ENCODE results near the gene NPPA. TPM values are rescaled to one million over a fixed set of nuclear protein-coding genes. Genes with fewer than 3 reads are reported as not detected.

Gene NPPA
- total RNA-seq, 1 experiment from 2014 or later: not detected

GRCh38 chr1:11880181-11880575, 32.6 kb upstream of the NPPA start:
- no peaks in the 10 kb centered on the region for H3K9me3 Mint-ChIP-seq (ENCODE audit: unreplicated experiment)
- CTCF ChIA-PET: no interaction called here
- intact Hi-C loops (cut with micrococcal nuclease; ENCODE audit: unreplicated experiment): no loop called here
- Histone ChIP-seq H3K9me3 (no peaks in the 10 kb centered on the region), H3K4me3 (ENCODE audit: low read depth, low read length) (no peak overlapping the region), H3K36me3 (ENCODE audit: control insufficient read depth, insufficient read depth, low read length) (no peaks in the 10 kb centered on the region), H3K4me1 (peaks cover 7% of the 10 kb centered on the region), H3K27me3 (replicated peaks; ENCODE audit: control insufficient read depth, insufficient read depth, low read length) (no peaks in the 10 kb centered on the region)
- H3K4me3 Mint-ChIP-seq (ENCODE audit: unreplicated experiment): no peak overlapping the region
- BruUV-seq (replicated peaks): no TSS peak
- H3K27ac Mint-ChIP-seq (ENCODE audit: unreplicated experiment): no peak overlapping the region
- peaks cover 7% of the 10 kb centered on the region for H3K4me1 Mint-ChIP-seq (ENCODE audit: low read depth, unreplicated experiment)
- POLR2A ChIA-PET: interaction anchor here (1.1 kb wide), 1 partner anchor 30 kb away, joined by 4 read pairs; no protein-coding TSS in a partner anchor
- no peak for DNase-seq
- no peaks in the 10 kb centered on the region for H3K36me3 Mint-ChIP-seq (ENCODE audit: insufficient read depth, unreplicated experiment)
- H3K27me3 Mint-ChIP-seq (ENCODE audit: insufficient read depth, unreplicated experiment): no peaks in the 10 kb centered on the region
- no peak for TF ChIP-seq CTCF (IDR thresholded peaks at IDR 0.05; ENCODE audit: insufficient read depth in 1 of 2, low read depth in 1 of 2, low read length in 1 of 2, severe bottlenecking in 1 of 2, unreplicated experiment in 1 of 2)

- ChIA-PET CTCF (no interaction called here), POLR2A (interaction anchor here (1.1 kb wide), 1 partner anchor 31 kb away, joined by 4 read pairs; no protein-coding TSS in a partner anchor)
- peaks cover 7% of the 10 kb centered on the region for H3K4me1 ChIP-seq
- no peak overlapping the region for H3K4me3 ChIP-seq (ENCODE audit: low read depth, low read length)
- Mint-ChIP-seq H3K36me3 (ENCODE audit: insufficient read depth, unreplicated experiment) (no peaks in the 10 kb centered on the region), H3K4me1 (ENCODE audit: low read depth, unreplicated experiment) (peaks cover 7% of the 10 kb centered on the region), H3K4me3 (ENCODE audit: unreplicated experiment) (no peak overlapping the region), H3K27me3 (ENCODE audit: insufficient read depth, unreplicated experiment) (no peaks in the 10 kb centered on the region), H3K9me3 (ENCODE audit: unreplicated experiment) (no peaks in the 10 kb centered on the region), H3K27ac (ENCODE audit: unreplicated experiment) (no peak overlapping the region)
- intact Hi-C loops (cut with micrococcal nuclease; ENCODE audit: unreplicated experiment): no loop called here
- TF ChIP-seq CTCF (IDR thresholded peaks at IDR 0.05; ENCODE audit: insufficient read depth in 1 of 2, low read depth in 1 of 2, low read length in 1 of 2, severe bottlenecking in 1 of 2, unreplicated experiment in 1 of 2): no peak
- no peaks in the 10 kb centered on the region for H3K27me3 ChIP-seq (replicated peaks; ENCODE audit: control insufficient read depth, insufficient read depth, low read length)
- BruUV-seq (replicated peaks): no TSS peak
- H3K9me3 ChIP-seq: no peaks in the 10 kb centered on the region
- no peaks in the 10 kb centered on the region for H3K36me3 ChIP-seq (ENCODE audit: control insufficient read depth, insufficient read depth, low read length)
- no peak for DNase-seq
These were observed 32.0 kb upstream of the NPPA start for GRCh38 chr1:11879311-11880180.

GRCh38 chr1:11878891-11879190, 31.3 kb upstream of the NPPA start:
- no peaks in the 10 kb centered on the region for H3K9me3 Mint-ChIP-seq (ENCODE audit: unreplicated experiment)
- no peak for TF ChIP-seq CTCF (IDR thresholded peaks at IDR 0.05; ENCODE audit: insufficient read depth in 1 of 2, low read depth in 1 of 2, low read length in 1 of 2, severe bottlenecking in 1 of 2, unreplicated experiment in 1 of 2)
- H3K4me1 Mint-ChIP-seq (ENCODE audit: low read depth, unreplicated experiment): peaks cover 7% of the 10 kb centered on the region
- no peak overlapping the region for H3K27ac Mint-ChIP-seq (ENCODE audit: unreplicated experiment)
- H3K4me1 ChIP-seq: peaks cover 7% of the 10 kb centered on the region
- no peak for DNase-seq
- H3K36me3 Mint-ChIP-seq (ENCODE audit: insufficient read depth, unreplicated experiment): no peaks in the 10 kb centered on the region
- no peaks in the 10 kb centered on the region for H3K27me3 ChIP-seq (replicated peaks; ENCODE audit: control insufficient read depth, insufficient read depth, low read length)
- H3K27me3 Mint-ChIP-seq (ENCODE audit: insufficient read depth, unreplicated experiment): no peaks in the 10 kb centered on the region
- POLR2A ChIA-PET: no interaction called here
- BruUV-seq (replicated peaks): no TSS peak
- intact Hi-C loops (cut with micrococcal nuclease; ENCODE audit: unreplicated experiment): no loop called here
- H3K36me3 ChIP-seq (ENCODE audit: control insufficient read depth, insufficient read depth, low read length): no peaks in the 10 kb centered on the region
- H3K9me3 ChIP-seq: no peaks in the 10 kb centered on the region
- no peak overlapping the region for H3K4me3 ChIP-seq (ENCODE audit: low read depth, low read length)
- H3K4me3 Mint-ChIP-seq (ENCODE audit: unreplicated experiment): no peak overlapping the region
- CTCF ChIA-PET: no interaction called here

Data from Caco-2 (cell line).